ENCODE results near the gene EPHA7. TPM values are rescaled to one million over a fixed set of nuclear protein-coding genes. Genes with fewer than 3 reads are reported as not detected.
A peak's percentile ranks its signal among the peaks of the same experiment; 100 is the strongest.

The EPHA7 gene
- total RNA-seq, 1 donor from 2014 or later = 424 TPM

DNA sequence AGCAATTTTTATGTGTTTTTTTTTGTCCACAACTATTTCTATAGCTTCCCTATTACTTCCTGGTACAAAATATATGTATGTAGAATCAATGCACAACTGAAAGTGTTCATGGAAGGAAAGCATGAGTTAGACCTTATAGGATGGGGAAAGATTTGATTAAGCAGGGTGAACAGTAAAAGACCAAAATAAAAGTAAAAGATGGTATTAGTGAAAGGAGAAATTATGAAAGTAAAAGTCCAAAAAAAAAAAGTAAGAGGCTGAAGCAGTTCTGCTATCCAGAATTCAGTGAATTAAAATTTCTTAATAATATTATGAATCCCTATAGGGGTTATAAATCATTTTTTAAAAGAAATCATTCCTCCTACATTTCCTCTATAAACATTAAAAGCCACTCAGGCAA, 114.3 kb downstream of the EPHA7 start:
- Mint-ChIP-seq H3K4me3 (ENCODE audit: unreplicated experiment) (no peak overlapping the region), H3K4me1 (ENCODE audit: unreplicated experiment) (peaks cover 49% of the 10 kb centered on the region), H3K27ac (ENCODE audit: unreplicated experiment) (no peak overlapping the region), H3K9me3 (ENCODE audit: unreplicated experiment) (no peaks in the 10 kb centered on the region), H3K36me3 (ENCODE audit: unreplicated experiment) (peaks cover 38% of the 10 kb centered on the region), H3K27me3 (ENCODE audit: unreplicated experiment) (no peaks in the 10 kb centered on the region)
- TF ChIP-seq, protein P1, sequence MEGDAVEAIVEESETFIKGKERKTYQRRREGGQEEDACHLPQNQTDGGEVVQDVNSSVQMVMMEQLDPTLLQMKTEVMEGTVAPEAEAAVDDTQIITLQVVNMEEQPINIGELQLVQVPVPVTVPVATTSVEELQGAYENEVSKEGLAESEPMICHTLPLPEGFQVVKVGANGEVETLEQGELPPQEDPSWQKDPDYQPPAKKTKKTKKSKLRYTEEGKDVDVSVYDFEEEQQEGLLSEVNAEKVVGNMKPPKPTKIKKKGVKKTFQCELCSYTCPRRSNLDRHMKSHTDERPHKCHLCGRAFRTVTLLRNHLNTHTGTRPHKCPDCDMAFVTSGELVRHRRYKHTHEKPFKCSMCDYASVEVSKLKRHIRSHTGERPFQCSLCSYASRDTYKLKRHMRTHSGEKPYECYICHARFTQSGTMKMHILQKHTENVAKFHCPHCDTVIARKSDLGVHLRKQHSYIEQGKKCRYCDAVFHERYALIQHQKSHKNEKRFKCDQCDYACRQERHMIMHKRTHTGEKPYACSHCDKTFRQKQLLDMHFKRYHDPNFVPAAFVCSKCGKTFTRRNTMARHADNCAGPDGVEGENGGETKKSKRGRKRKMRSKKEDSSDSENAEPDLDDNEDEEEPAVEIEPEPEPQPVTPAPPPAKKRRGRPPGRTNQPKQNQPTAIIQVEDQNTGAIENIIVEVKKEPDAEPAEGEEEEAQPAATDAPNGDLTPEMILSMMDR (IDR thresholded peaks at IDR 0.05) = no peak
- DNase-seq (ENCODE audit: extremely low spot score, unreplicated experiment) = no peak

DNA sequence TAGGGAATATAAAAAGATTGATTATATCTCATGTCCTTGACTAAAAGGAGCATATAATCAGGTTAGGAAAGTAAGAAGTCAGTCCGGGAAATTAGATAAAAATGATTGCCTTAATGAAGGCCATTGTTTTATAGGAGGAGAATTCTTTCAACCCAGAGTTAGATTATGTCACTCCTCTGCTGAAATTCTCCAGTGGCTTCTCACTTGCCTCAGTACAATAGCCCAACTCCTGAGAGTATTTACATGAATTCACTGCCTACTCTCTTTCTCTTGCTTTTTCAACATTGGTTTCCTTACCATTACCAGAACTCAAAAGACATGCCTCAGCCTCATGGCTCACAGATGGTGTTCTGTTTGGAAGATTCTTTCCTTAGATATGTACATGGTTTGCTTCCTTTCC, 114.9 kb downstream of the EPHA7 start:
- no peaks in the 10 kb centered on the region for H3K9me3 Mint-ChIP-seq (ENCODE audit: unreplicated experiment)

DNA sequence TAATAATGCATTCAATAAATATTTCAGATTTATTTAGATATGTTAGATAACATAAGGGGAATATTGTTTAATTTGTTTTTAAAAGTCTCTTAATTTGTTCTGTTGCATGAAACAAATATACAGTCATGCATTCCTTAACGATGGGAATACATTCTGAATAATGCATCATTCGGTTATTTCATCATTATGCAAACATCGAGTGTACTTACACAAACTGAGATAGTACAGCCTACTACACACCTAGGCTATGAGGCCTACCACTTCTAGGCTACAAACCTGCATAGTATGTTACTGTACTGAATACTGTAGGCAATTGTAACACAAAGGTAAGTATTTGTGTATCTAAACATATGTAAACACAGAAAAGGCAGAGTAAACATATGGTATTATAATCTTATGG, 118.7 kb downstream of the EPHA7 start:
- H3K4me1 Mint-ChIP-seq (ENCODE audit: unreplicated experiment) = peaks cover 43% of the 10 kb centered on the region
- TF ChIP-seq, protein P1 (IDR thresholded peaks at IDR 0.05) = no peak
- DNase-seq (ENCODE audit: extremely low spot score, unreplicated experiment) = no peak
- H3K27ac Mint-ChIP-seq (ENCODE audit: unreplicated experiment) = no peak overlapping the region
- no peak overlapping the region for H3K4me3 Mint-ChIP-seq (ENCODE audit: unreplicated experiment)
- H3K9me3 Mint-ChIP-seq (ENCODE audit: unreplicated experiment) = no peaks in the 10 kb centered on the region
- no peaks in the 10 kb centered on the region for H3K27me3 Mint-ChIP-seq (ENCODE audit: unreplicated experiment)
- H3K36me3 Mint-ChIP-seq (ENCODE audit: unreplicated experiment) = peaks cover 37% of the 10 kb centered on the region

More for the DNA sequence above, 114.9 kb downstream of the EPHA7 start:
- TF ChIP-seq, protein P1 (IDR thresholded peaks at IDR 0.05) = no peak
- peak overlapping the region; percentile 23 for H3K27ac Mint-ChIP-seq (ENCODE audit: unreplicated experiment)
- DNase-seq (ENCODE audit: extremely low spot score, unreplicated experiment) = no peak
- no peaks in the 10 kb centered on the region for H3K27me3 Mint-ChIP-seq (ENCODE audit: unreplicated experiment)
- H3K4me3 Mint-ChIP-seq (ENCODE audit: unreplicated experiment) = no peak overlapping the region
- H3K36me3 Mint-ChIP-seq (ENCODE audit: unreplicated experiment) = peaks cover 38% of the 10 kb centered on the region
- peaks cover 52% of the 10 kb centered on the region for H3K4me1 Mint-ChIP-seq (ENCODE audit: unreplicated experiment)

DNA sequence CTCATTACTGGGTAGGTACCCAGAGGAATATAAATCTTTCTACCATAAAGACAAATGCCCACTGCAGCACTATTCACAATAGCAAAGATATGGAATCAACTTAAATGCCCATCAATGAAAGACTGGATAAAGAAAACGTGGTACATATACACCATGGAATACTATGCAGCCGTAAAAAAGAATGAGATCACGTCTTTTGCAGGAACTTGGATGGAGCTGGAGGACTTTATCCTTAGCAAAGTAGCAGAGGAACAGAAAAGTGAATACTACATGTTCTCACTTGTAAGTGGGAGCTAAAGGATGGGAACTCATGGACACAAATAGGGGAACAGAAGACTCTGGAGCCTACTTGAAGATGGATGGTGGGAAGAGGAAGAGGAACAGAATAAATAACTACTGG, 119.7 kb downstream of the EPHA7 start:
- H3K27ac Mint-ChIP-seq (ENCODE audit: unreplicated experiment) = no peak overlapping the region

DNA sequence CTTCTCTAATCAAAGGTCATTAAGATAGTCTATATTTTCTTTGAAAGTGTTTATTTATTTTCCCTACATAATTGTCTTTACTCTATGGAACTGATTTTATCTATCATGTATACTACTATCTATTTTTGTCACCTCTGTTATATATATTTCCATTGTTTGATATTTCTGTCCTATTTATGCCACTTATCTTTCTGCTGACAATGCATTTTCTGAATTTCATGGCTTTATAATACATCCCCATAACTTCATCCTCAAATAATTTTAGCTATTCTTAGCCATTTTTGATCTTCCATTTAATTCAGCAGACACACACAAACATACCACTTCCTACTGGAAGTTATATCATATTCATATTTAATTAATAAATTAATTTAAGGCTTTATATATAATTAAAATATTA, 123.7 kb downstream of the EPHA7 start:
- H3K4me3 Mint-ChIP-seq (ENCODE audit: unreplicated experiment) = no peak overlapping the region
- H3K4me1 Mint-ChIP-seq (ENCODE audit: unreplicated experiment) = peaks cover 25% of the 10 kb centered on the region
- peaks cover 26% of the 10 kb centered on the region for H3K36me3 Mint-ChIP-seq (ENCODE audit: unreplicated experiment)
- no peaks in the 10 kb centered on the region for H3K27me3 Mint-ChIP-seq (ENCODE audit: unreplicated experiment)
- TF ChIP-seq, protein P1 (IDR thresholded peaks at IDR 0.05) = no peak
- H3K9me3 Mint-ChIP-seq (ENCODE audit: unreplicated experiment) = no peaks in the 10 kb centered on the region
- DNase-seq (ENCODE audit: extremely low spot score, unreplicated experiment) = no peak
- peak overlapping the region; percentile 7 for H3K27ac Mint-ChIP-seq (ENCODE audit: unreplicated experiment)

More for the DNA sequence above, 119.7 kb downstream of the EPHA7 start:
- Mint-ChIP-seq H3K4me1 (ENCODE audit: unreplicated experiment) (peaks cover 40% of the 10 kb centered on the region), H3K9me3 (ENCODE audit: unreplicated experiment) (no peaks in the 10 kb centered on the region), H3K27me3 (ENCODE audit: unreplicated experiment) (no peaks in the 10 kb centered on the region), H3K4me3 (ENCODE audit: unreplicated experiment) (no peak overlapping the region), H3K36me3 (ENCODE audit: unreplicated experiment) (peaks cover 35% of the 10 kb centered on the region)
- no peak for DNase-seq (ENCODE audit: extremely low spot score, unreplicated experiment)
- TF ChIP-seq, protein P1 (IDR thresholded peaks at IDR 0.05) = no peak
